ENCODE results near the gene CD207.
"Not testable (repeated sequence)": the region's sequence is repeated elsewhere in the genome, so short reads cannot be mapped to it uniquely, and the experiment has no call there.

CD207 gene

GRCh38 chr2:70828914-70829824 is 6.4 kb downstream of the CD207 start:
- DNase-seq: no peak

DNA sequence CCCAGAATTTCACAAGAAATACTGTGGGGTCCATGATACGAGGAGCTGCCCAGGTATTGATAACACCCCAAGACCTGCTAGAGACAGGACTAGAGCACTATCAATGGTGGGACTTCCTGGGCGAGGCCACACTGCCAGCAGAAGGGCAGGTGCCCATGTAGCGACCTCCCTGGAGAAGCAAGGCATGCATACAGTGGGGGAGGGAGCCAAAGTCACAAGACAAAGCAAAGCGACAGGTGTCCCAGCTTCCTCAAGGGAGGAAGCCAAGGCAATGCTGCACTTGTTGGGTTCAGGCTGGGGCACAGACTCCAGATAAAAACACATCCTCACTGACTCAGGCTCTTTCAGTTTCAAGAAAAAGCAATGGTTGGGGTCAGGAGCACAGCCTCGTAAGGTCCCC is 7.5 kb downstream of the CD207 start:
- DNase-seq: no peak

GRCh38 chr2:70827388-70827787 is 8.2 kb downstream of the CD207 start:
- no peak for DNase-seq

DNA sequence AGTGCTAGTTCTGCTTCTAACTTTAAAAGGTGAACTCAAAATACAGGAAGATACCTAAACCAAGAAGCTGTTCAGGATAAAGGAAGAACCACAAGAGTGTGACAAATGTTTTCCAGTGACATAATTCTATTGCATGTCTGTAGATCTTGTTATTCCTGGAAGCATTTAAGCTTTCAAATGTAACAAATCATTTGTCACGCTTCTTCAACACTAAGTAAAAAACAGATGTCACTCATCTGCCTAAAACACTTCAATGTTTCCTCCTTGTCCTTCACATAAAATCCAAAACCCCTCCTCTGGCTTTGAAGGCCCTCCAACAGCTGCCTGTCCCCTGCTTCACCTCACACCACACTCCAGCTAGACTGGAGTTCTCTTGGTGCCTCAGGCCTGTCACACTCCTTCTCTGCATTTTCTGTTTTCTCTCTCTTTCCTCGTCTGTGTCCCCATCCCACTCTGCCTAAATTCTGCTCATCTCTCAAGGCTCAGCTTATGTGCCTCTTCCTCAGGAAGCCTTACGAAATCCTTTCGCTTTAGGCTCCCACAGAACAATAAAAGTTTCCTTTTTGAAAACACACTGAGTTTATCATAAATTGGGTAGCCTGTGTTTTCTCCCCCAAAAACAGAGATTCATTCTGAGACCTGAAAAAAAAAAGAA is 8.8 kb downstream of the CD207 start:
- DNase-seq: no peak

DNA sequence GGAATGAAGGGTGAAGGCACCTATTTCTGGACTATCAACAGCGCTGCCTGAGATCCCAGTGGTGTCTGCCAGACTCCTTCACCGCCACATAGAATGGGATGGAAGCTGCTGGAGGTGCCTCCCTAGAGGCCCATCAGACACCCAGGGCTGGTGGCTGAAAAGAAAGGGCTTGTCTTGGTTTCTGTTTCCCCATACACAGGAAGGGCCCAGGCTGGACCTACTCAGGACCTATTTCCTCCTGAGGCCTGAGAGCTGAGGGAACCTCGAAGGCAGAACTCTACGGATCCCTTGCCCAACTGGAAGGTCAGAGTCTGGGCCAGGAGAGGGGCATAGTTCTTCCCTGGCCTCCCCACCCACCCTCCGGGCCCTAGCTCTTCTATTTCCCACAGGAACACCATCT is 12.4 kb downstream of the CD207 start:
- no peak for DNase-seq

GRCh38 chr2:70822843-70823242 is 12.8 kb downstream of the CD207 start:
- peak; percentile 7 for DNase-seq

DNA sequence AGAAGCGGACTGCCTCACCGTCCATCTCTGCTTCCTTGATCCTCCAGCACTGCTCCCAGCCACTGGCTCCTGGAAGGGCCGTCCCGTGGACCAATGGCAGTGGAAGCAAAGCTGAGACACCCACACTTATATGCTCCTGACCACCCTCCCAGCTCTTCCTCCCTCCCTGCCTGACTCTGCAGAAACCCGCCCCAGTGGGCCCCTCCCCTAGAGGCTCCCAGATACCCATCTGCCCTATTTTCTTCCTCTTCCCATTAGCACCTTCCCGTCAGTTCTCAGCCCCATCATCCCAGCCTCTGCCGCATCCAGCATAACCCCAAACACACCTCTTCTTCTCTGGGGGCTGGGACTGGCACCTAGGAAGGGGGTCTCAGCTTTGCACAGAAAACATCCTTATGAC is 15.1 kb downstream of the CD207 start, which contains the start of gene CLEC4F:
Gene CLEC4F (minus strand): TSS at position 101 of the 400 bp plus-strand sequence. CDS start 76 bp downstream, at position 25.
- DNase-seq: no peak

DNA sequence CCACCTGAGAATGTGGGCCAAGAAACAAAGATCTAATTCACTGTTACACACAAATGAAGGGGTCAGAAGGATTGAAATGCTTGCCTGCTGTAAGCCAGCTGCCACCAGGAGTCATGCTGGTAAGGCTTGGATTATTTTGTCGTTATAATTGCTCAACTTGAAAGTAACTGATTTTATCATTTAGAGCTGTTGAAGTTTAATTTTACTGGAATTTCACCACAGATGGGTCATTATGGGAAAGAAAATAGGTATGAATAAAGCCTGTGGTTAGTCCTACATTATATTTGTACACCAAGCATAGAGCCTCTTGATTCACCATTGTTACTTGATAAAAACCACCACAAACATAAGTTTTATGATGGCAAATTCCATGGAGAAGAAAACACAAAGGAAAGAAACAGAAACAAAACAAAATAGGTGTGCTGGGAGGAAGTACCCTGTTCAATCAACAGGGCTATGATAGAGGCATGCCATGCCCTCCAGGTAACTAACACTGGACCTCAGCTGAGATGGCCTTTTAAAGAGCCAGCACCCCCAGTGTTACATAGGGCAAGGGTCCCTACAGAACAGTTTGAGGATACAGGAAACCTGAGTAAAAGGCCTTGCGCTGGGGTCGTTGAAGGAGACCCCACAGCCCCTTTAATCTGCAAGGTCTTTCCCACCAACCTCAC is 18.2 kb downstream of the CD207 start:
- no peak for DNase-seq

GRCh38 chr2:70816726-70817125 is 18.9 kb downstream of the CD207 start:
- no peak for DNase-seq

DNA sequence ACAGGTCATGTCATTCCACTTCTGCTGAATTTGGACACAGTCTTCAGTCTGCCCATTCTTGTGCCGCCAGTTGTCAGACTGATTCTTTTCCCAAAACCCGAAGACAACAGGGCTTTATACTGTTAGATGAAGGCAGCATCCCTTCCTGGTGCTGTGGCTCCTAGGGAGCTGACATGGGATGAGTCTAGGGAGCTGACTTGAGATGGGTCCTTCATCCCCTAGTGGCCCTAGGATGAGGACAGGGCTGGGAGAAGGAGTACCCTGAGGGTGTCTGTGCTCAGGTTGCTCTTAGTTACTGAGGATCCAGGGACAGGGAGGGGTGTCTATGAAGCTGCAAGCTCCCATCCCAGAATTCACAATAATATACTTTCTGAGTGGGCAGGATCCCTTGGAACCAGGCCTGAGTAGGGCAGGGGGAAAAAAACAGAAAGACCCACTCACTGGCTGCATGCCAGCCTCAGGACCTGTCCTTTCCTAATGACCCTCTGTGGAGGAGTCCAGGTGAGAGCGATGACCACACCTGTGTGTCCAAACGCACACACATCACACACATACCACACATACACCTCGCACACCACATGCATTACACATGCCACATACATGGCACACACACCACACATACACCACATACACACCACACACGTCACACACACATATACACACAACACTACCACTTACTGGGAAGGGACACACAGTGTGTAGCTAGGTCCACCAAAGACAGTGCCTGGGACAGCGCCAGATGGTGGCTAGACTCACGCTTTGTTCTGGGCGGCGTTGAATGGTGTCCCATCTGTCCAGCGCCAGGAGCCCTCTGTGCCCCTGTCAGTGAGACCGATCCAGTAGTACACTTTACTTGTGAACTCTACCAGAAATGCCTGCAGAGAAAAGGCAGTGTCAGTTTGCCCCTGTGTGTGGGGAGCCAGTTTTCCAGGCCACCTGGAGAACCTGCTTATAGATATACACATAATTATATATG is 26.3 kb downstream of the CD207 start:
- DNase-seq: no peak

DNA sequence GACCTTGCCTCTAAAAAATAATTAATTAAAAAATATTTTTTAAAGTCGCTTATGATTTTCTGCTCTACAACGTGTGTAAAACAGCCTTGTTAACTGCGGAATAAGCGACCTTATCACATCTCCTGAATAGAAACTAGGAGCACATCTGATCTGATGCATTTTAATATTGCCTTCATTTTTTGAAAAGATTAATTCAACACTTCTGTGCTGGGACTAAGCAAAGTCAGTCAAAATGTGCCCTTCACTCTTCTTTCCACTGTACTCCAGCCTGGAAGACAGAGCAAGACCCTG is 27.8 kb downstream of the CD207 start:
- no peak for DNase-seq

DNA sequence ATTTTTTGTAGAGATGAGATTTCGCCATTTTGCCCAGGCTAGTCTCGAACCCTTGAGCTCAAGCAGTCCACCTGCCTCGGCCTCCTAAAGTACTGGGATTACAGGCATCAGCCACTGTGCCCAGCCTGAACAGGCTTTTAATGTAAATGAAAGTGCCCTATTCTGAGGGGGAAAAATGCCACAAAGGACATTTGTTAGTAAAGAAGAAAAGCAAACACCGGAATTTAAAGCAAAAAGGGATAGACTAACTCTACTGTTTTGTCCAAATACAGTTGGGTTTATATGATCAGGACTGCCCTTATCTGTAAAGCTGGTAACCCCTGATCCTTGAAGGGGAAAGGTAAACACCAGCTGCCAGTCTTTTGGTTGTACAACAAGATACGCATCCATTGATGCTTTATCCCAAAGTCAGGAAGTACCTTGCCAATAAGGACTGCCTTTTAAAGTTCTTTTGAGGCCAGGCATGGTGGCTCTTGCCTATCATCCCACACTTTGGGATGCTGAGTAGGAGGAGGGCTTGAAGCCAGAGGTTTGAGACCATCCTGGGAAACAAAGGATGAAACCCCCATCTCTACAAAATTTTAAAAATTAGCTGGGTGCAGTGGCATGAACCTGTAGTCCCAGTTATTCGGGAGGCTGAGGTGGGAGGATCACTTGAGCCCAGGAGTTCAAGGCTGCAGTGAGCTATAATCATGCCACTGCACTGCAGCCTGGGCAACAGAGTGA is 28.4 kb downstream of the CD207 start:
- no peak for DNase-seq

GRCh38 chr2:70806620-70807019 is 29.0 kb downstream of the CD207 start:
- DNase-seq: no peak

GRCh38 chr2:70806013-70806412 is 29.6 kb downstream of the CD207 start:
- no peak for DNase-seq

DNA sequence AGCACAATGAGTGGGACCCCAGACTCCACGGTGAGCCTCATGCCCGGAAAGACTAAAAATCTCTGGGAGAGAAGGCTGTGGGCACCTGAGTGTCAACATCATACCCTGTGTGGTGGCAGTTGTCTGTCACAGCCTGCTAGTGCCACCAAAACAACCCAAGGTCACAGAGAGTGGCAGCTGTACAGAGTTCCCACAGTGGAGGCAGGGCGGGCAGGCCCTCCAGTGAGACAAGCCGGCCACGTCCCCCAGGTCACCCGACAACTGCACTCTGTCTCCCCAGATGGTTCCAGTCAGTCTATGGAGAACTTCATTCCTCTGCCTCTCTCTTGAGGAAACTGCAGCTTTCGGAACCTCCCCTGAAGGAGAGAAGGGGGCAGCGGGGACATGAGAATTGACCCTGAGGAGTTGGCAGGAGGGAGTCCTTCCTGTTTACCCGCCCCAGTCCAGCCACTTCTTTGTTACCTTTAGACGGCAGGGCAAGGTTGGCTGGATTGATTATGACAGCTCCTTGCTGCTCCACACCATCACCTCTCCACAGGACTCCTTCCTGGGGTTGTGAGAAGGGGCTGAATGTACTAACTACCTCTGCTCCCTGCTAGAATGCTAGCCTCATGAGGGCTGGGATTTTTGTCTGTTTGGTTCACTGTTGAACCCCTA is 33.9 kb downstream of the CD207 start:
- DNase-seq: no peak

GRCh38 chr2:70799706-70800105 is 35.9 kb downstream of the CD207 start:
- DNase-seq: no peak

DNA sequence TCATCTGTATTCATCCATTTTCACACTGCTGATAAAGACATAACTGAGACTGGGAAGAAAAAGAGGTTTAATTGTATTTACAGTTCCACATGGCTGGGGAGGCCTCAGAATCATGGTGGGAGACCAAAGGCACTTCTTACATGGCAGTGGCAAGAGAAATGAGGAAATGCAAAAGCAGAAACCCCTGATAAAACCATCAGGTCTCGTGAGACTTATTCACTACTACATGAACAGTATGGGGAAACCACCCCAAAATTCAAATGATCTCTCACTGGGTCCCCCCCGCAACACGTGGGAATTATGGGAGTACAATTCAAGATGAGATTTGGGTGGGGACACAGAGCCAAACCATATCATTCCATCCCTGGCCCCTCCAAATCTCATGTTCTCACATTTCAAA is 37.6 kb downstream of the CD207 start:
- not testable (repeated sequence) for DNase-seq

- DNase-seq: no peak
Observed at GRCh38 chr2:70797506-70797905, 38.1 kb downstream of the CD207 start.

- DNase-seq: no peak
Observed at GRCh38 chr2:70796262-70796661, 39.4 kb downstream of the CD207 start.

- no peak for DNase-seq
Observed at GRCh38 chr2:70795164-70795995, 40.2 kb downstream of the CD207 start.
